GM23248 (cell line): ENCODE measurements around the gene DNAAF5. TPM values are rescaled to one million over a fixed set of nuclear protein-coding genes. Genes with fewer than 3 reads are reported as not detected.

Source experiments
- DNase-seq: peaks from one replicate; pipeline ENCODE4 v3.0.0-alpha.2; 2015
- H2AFZ ChIP-seq: fragments of 200-600 bp; sonication (generic); 2 replicates; pipeline ENCODE4 v1.6.1; 2016; ENCODE audit warnings: antibody characterized with exemption
- H3F3A ChIP-seq: fragments of 200-600 bp; sonication (generic); 2 replicates; pipeline ENCODE4 v1.6.1; 2016; ENCODE audit warnings: mild to moderate bottlenecking, antibody characterized with exemption, mixed run types; ENCODE audit not compliant: insufficient read depth
- H3K27ac ChIP-seq: fragments of 200-600 bp; sonication (generic); 2 replicates; pipeline ENCODE4 v1.5.1; 2016; ENCODE audit warnings: mild to moderate bottlenecking
- H3K27me3 ChIP-seq: fragments of 200-600 bp; sonication (generic); replicated peaks from 2 replicates; pipeline ENCODE4 v1.6.1; 2016; ENCODE audit warnings: mild to moderate bottlenecking; ENCODE audit not compliant: insufficient read depth
- H3K36me3 ChIP-seq: fragments of 200-600 bp; sonication (generic); 2 replicates; pipeline ENCODE4 v1.6.1; 2016; ENCODE audit warnings: low read depth, mild to moderate bottlenecking
- H3K4me1 ChIP-seq: fragments of 200-600 bp; sonication (generic); 2 replicates; pipeline ENCODE4 v1.6.1; 2016; ENCODE audit warnings: mild to moderate bottlenecking; ENCODE audit not compliant: insufficient read depth
- H3K4me2 ChIP-seq: fragments of 200-600 bp; sonication (generic); one replicate; pipeline ENCODE4 v1.6.1; 2016; ENCODE audit warnings: mild to moderate bottlenecking; ENCODE audit not compliant: unreplicated experiment
- H3K4me3 ChIP-seq: fragments of 200-600 bp; sonication (generic); 2 replicates; pipeline ENCODE4 v1.5.1; 2016; ENCODE audit warnings: mild to moderate bottlenecking
- H3K79me2 ChIP-seq: fragments of 200-600 bp; sonication (generic); 2 replicates; pipeline ENCODE4 v1.6.1; 2016; ENCODE audit warnings: mild to moderate bottlenecking; ENCODE audit not compliant: insufficient read depth
- H3K9ac ChIP-seq: fragments of 200-600 bp; sonication (generic); 2 replicates; pipeline ENCODE4 v1.6.1; 2016; ENCODE audit warnings: mild to moderate bottlenecking
- H3K9me2 ChIP-seq: fragments of 200-600 bp; sonication (generic); 2 replicates; pipeline ENCODE4 v1.6.1; 2016; ENCODE audit warnings: mixed run types, mild to moderate bottlenecking, moderate library complexity; ENCODE audit not compliant: insufficient read depth
- H3K9me3 ChIP-seq: fragments of 200-600 bp; sonication (generic); one replicate; pipeline ENCODE4 v1.6.1; 2017; ENCODE audit warnings: low read depth
- H4K20me1 ChIP-seq: fragments of 200-600 bp; sonication (generic); 2 replicates; pipeline ENCODE4 v1.6.0; 2016; ENCODE audit not compliant: insufficient read depth
- EZH2 ChIP-seq: fragments of 200-600 bp; sonication (generic); IDR thresholded peaks from 2 replicates; pipeline ENCODE4 v1.6.1; 2018; ENCODE audit warnings: antibody characterized with exemption, mild to moderate bottlenecking; ENCODE audit not compliant: insufficient read depth, poor library complexity, severe bottlenecking
- EZH2phosphoT487 ChIP-seq: fragments of 200-600 bp; sonication (generic); IDR thresholded peaks from 2 replicates; pipeline ENCODE4 v1.6.1; 2018; ENCODE audit warnings: antibody characterized with exemption, moderate library complexity, mild to moderate bottlenecking, low read depth; ENCODE audit not compliant: insufficient read depth
- WGBS, 2 experiments: methylation state at CpG; one replicate each; pipeline ENCODE4 v1.1.6; 2015 to 2017; ENCODE audit warnings: low lambda C conversion rate in 2 of 2, low coverage in 1 of 2; ENCODE audit errors: missing lambda C conversion rate in 2 of 2; 5-methylcytosine and 5-hydroxymethylcytosine counted together
- in situ Hi-C: fragments of 300-500 bp; cut with MboI; formaldehyde crosslinking; loops from 2 replicates; pipeline ENCODE4 v1.15.0; 2020
- polyA plus RNA-seq: library from polyadenylated mRNA; unstranded; fragments of >200 nt; fragmentation: Nextera tagmentation; extraction: Ambion mirVana; gene quantifications from 2 replicates; pipeline ENCODE4 v1.2.1, GENCODE V29; 2016
- total RNA-seq: library from RNA; depleted of rRNA; stranded (reverse); fragments of >200 nt; shearing (Covaris generic); gene quantifications from 2 replicates; pipeline ENCODE4 v1.2.3, GENCODE V29; 2014

Gene DNAAF5
- total and polyA plus RNA-seq, 2 experiments from 2014 or later = 5.7 to 35.7 TPM

- H2AFZ ChIP-seq = no peak overlapping the region
- H4K20me1 ChIP-seq = no peaks in the 10 kb centered on the region
- H3K4me1 ChIP-seq = 0 out of 2 replicates have a peak, but pooled peaks cover 4% of the 10 kb centered on the region
- H3K79me2 ChIP-seq = peaks cover 43% of the 10 kb centered on the region
- no peak for DNase-seq
- 88 to 90% methylated on average over 29 of the region's 29 CpGs for WGBS, 2 experiments
- H3K4me3 ChIP-seq = no peak overlapping the region
- H3K4me2 ChIP-seq = no peak overlapping the region
- in situ Hi-C loops = no loop called here
- no peak overlapping the region for H3K27ac ChIP-seq
- no peaks in the 10 kb centered on the region for H3K27me3 ChIP-seq
- 0 out of 2 replicates have a peak, but pooled peaks cover 4% of the 10 kb centered on the region for H3F3A ChIP-seq
- no peaks in the 10 kb centered on the region for H3K9me3 ChIP-seq
- H3K9ac ChIP-seq = no peak overlapping the region
- H3K36me3 ChIP-seq = peaks cover 8% of the 10 kb centered on the region
- no peak for TF ChIP-seq EZH2phosphoT487
- no peak for TF ChIP-seq EZH2
- H3K9me2 ChIP-seq = 0 out of 2 replicates have a peak, but pooled peaks cover 4% of the 10 kb centered on the region
These were observed 2.9 kb downstream of the DNAAF5 start for GRCh38 chr7:729140-730000.

- Histone ChIP-seq H3K9ac (no peak overlapping the region), H3K79me2 (peaks cover 55% of the 10 kb centered on the region), H3K27ac (no peak overlapping the region), H3K4me2 (no peak overlapping the region), H2AFZ (no peak overlapping the region), H3K9me2 (0 out of 2 replicates have a peak, but pooled peaks cover 4% of the 10 kb centered on the region), H3K4me3 (no peak overlapping the region), H3K36me3 (peaks cover 9% of the 10 kb centered on the region), H3K27me3 (no peaks in the 10 kb centered on the region), H3K9me3 (no peaks in the 10 kb centered on the region), H3K4me1 (0 out of 2 replicates have a peak, but pooled peaks cover 1% of the 10 kb centered on the region), H4K20me1 (no peaks in the 10 kb centered on the region), H3F3A (0 out of 2 replicates have a peak, but pooled peaks cover 2% of the 10 kb centered on the region)
- peak; percentile 19 for DNase-seq
- WGBS, 2 experiments = 79 to 81% methylated on average over 23 of the region's 23 CpGs
- in situ Hi-C loops = no loop called here
- no peak for TF ChIP-seq EZH2
These were observed 4.3 kb downstream of the DNAAF5 start for GRCh38 chr7:730501-731439.

- H2AFZ ChIP-seq = no peak overlapping the region
- no peak overlapping the region for H3K9ac ChIP-seq
- H3K9me2 ChIP-seq = 0 out of 2 replicates have a peak, but pooled peaks cover 4% of the 10 kb centered on the region
- peaks cover 63% of the 10 kb centered on the region for H3K79me2 ChIP-seq
- H3K27ac ChIP-seq = no peak overlapping the region
- no peaks in the 10 kb centered on the region for H4K20me1 ChIP-seq
- H3K36me3 ChIP-seq = peaks cover 9% of the 10 kb centered on the region
- H3K4me3 ChIP-seq = no peak overlapping the region
- in situ Hi-C loops = no loop called here
- no peaks in the 10 kb centered on the region for H3K4me1 ChIP-seq
- H3K27me3 ChIP-seq = no peaks in the 10 kb centered on the region
- WGBS, 2 experiments = 90% methylated on average over 17 of the region's 17 CpGs
- no peaks in the 10 kb centered on the region for H3F3A ChIP-seq
- no peak for DNase-seq
- TF ChIP-seq EZH2 (no peak), EZH2phosphoT487 (no peak)
- no peak overlapping the region for H3K4me2 ChIP-seq
- H3K9me3 ChIP-seq = no peaks in the 10 kb centered on the region
These were observed 5.1 kb downstream of the DNAAF5 start for GRCh38 chr7:731440-732085.

- no peaks in the 10 kb centered on the region for H4K20me1 ChIP-seq
These were observed 5.6 kb downstream of the DNAAF5 start for GRCh38 chr7:732094-732541.

More at GRCh38 chr7:732094-732541, 5.6 kb downstream of the DNAAF5 start:
- H3F3A ChIP-seq = no peaks in the 10 kb centered on the region
- no peaks in the 10 kb centered on the region for H3K27me3 ChIP-seq
- no peaks in the 10 kb centered on the region for H3K4me1 ChIP-seq
- H3K9ac ChIP-seq = no peak overlapping the region
- H3K27ac ChIP-seq = no peak overlapping the region
- peaks cover 66% of the 10 kb centered on the region for H3K79me2 ChIP-seq
- H3K9me2 ChIP-seq = 0 out of 2 replicates have a peak, but pooled peaks cover 4% of the 10 kb centered on the region
- H3K9me3 ChIP-seq = no peaks in the 10 kb centered on the region
- in situ Hi-C loops = no loop called here
- no peak overlapping the region for H3K4me3 ChIP-seq
- DNase-seq = no peak
- no peak overlapping the region for H3K4me2 ChIP-seq
- H2AFZ ChIP-seq = no peak overlapping the region
- 79 to 84% methylated on average over 16 to 17 of the region's 17 CpGs for WGBS, 2 experiments
- TF ChIP-seq EZH2phosphoT487 (no peak), EZH2 (no peak)
- peaks cover 9% of the 10 kb centered on the region for H3K36me3 ChIP-seq
